ENCODE measurements around the gene APOD.

The APOD gene

DNA sequence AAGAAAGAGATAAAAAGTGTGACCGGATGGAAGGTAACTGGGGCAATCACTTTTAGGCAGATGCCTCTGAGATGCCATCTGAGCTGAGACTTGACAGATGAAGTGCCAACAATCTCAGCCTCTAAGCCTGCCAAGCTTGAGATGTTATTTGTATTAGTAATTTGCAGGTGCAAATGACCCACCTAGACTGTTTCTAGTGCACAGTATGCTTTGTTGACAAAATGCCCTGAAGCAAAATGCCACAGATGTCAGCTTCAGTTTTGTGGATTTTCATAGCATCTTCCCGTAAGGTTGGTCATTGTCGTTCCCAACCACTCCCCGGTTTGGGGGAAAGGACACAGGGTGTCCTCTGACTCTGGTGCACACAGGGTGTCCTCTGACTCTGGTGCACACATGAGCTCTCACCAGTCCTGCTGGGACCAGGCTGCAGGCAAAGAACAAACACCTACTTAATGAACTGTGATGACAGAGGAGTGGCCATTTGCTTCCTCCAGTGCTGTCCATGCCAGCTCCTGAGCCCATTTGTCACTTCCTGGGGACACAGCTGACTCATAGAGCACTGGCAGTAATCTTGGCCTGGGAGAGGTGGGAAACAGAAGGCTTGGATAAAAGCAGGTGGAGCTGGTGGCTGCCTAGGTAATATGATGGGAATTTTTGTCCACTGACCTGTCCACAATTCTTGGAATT lies 23.9 kb downstream of the APOD start:
- H3K27ac ChIP-seq = no peak overlapping the region
- H3K4me3 ChIP-seq (ENCODE audit: low read depth, low read length) = no peak overlapping the region
- no peaks in the 10 kb centered on the region for H3K9me3 ChIP-seq (ENCODE audit: severe bottlenecking)
- no peaks in the 10 kb centered on the region for H3K36me3 ChIP-seq
- no peak for DNase-seq
- TF ChIP-seq, protein P1, sequence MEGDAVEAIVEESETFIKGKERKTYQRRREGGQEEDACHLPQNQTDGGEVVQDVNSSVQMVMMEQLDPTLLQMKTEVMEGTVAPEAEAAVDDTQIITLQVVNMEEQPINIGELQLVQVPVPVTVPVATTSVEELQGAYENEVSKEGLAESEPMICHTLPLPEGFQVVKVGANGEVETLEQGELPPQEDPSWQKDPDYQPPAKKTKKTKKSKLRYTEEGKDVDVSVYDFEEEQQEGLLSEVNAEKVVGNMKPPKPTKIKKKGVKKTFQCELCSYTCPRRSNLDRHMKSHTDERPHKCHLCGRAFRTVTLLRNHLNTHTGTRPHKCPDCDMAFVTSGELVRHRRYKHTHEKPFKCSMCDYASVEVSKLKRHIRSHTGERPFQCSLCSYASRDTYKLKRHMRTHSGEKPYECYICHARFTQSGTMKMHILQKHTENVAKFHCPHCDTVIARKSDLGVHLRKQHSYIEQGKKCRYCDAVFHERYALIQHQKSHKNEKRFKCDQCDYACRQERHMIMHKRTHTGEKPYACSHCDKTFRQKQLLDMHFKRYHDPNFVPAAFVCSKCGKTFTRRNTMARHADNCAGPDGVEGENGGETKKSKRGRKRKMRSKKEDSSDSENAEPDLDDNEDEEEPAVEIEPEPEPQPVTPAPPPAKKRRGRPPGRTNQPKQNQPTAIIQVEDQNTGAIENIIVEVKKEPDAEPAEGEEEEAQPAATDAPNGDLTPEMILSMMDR (IDR thresholded peaks at IDR 0.05; ENCODE audit: low read depth, low read length) = no peak
- no peaks in the 10 kb centered on the region for H3K27me3 ChIP-seq (ENCODE audit: insufficient read depth, low read depth, severe bottlenecking)

DNA sequence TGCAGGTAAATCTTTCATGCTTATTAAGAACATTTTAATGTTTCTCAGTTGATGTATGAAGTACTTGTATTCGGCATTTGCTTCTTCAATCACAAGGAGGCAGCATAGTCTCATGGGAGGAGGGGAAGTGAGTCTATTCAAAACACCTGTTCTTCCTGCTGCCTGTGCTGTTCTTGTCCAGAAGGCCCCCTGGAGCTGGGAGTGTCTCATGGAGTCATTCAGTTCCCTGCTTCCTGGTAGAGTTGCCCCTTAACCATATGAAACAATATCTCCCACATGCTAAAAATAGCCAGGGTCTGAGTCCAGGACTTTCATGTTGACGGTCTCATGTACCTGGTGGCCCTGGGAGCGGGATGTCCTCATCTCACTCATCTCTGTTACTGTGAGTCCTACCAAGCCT lies 25.1 kb downstream of the APOD start:
- Histone ChIP-seq H3K4me3 (ENCODE audit: low read depth, low read length) (no peak overlapping the region), H3K36me3 (no peaks in the 10 kb centered on the region), H3K27ac (no peak overlapping the region), H3K27me3 (ENCODE audit: insufficient read depth, low read depth, severe bottlenecking) (no peaks in the 10 kb centered on the region), H3K9me3 (ENCODE audit: severe bottlenecking) (no peaks in the 10 kb centered on the region)
- DNase-seq = peak; percentile 30
- TF ChIP-seq, protein P1 (IDR thresholded peaks at IDR 0.05; ENCODE audit: low read depth, low read length) = peak; percentile 62

DNA sequence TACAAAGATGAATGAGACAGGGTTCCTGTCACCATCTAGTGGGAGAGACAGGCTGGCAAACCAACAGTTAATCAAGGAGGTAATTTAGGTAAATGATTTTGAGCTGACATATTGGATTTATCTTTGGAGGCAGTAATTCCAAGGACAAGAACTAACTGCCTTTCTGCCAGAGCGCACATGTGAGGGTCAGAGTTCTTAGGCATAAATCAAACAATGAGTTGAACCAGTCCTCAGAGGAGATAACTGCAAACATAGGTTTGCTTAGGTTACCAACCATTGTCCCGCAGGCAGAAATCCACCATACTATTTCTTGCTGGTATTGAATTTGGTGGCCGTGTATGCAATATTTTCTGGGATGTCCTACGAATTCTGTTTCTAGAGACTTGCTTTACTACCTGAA lies 26.4 kb downstream of the APOD start:
- TF ChIP-seq, protein P1 (IDR thresholded peaks at IDR 0.05; ENCODE audit: low read depth, low read length) = no peak
- Histone ChIP-seq H3K4me3 (ENCODE audit: low read depth, low read length) (no peak overlapping the region), H3K27me3 (ENCODE audit: insufficient read depth, low read depth, severe bottlenecking) (no peaks in the 10 kb centered on the region), H3K36me3 (no peaks in the 10 kb centered on the region), H3K27ac (no peak overlapping the region), H3K9me3 (ENCODE audit: severe bottlenecking) (no peaks in the 10 kb centered on the region)
- no peak for DNase-seq

DNA sequence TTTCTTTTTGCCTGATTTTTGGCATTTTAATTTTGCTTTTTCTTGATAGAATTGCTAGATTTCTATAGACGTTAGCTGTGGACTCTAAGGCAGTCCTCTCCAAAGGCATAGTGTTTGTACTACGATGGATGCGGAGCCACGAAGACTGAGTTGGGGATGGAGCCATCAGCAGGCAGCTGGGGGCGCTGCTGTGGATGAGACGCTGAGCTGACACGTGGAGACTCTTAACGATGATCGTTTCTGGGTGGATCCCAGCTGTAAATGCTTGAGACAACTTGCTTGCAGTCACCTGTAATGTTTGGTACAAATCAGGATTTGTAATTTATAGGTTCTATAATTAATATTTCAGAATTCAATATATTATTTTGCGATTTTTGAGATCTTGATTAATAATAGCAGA lies 27.4 kb downstream of the APOD start:
- TF ChIP-seq, protein P1 (IDR thresholded peaks at IDR 0.05; ENCODE audit: low read depth, low read length) = peak; percentile 40
- Histone ChIP-seq H3K9me3 (ENCODE audit: severe bottlenecking) (no peaks in the 10 kb centered on the region), H3K4me3 (ENCODE audit: low read depth, low read length) (no peak overlapping the region), H3K27ac (no peak overlapping the region), H3K36me3 (no peaks in the 10 kb centered on the region), H3K27me3 (ENCODE audit: insufficient read depth, low read depth, severe bottlenecking) (no peaks in the 10 kb centered on the region)
- no peak for DNase-seq

DNA sequence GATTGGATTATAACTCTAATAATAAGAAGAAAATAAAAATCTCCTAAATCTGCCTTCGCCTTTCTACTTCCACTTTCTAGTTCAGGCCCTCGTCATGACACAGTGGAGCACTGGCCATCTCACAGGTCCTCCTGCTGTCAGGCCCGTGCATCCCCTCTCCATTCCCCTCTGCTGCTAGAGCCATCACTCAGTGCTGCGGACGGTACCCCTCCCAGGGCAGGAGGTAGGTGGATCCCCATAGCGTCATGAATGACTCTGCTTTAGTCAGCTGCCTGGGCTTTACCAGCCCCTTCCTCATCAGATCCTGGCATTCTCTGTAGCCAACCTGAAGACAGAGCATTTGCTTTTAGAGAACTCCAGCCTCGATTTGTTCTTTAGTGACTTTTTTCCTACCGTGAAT lies 28.6 kb downstream of the APOD start:
- Histone ChIP-seq H3K9me3 (ENCODE audit: severe bottlenecking) (no peaks in the 10 kb centered on the region), H3K27me3 (ENCODE audit: insufficient read depth, low read depth, severe bottlenecking) (no peaks in the 10 kb centered on the region), H3K27ac (no peak overlapping the region), H3K36me3 (no peaks in the 10 kb centered on the region), H3K4me3 (ENCODE audit: low read depth, low read length) (no peak overlapping the region)
- TF ChIP-seq, protein P1 (IDR thresholded peaks at IDR 0.05; ENCODE audit: low read depth, low read length) = no peak
- DNase-seq = no peak

DNA sequence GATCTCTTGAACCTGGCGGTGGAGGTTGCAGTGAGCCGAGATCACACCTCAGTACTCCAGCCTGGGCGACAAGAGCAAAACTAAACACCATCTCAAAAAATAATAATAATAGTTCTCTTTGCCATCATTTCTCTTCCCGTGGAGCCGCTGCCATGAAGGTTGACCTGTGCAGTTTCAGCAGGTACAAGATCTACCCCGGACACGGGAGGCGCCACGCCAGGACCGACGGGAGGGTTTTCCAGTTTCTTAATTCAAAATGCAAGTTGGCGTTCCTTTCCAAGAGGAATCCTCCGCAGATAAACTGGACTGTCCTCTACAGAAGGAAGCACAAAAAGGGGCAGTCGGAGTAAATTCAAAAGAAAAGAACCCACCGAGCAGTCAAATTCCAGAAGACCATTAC lies 29.3 kb downstream of the APOD start:
- TF ChIP-seq, protein P1 (IDR thresholded peaks at IDR 0.05; ENCODE audit: low read depth, low read length) = no peak
- Histone ChIP-seq H3K27me3 (ENCODE audit: insufficient read depth, low read depth, severe bottlenecking) (no peaks in the 10 kb centered on the region), H3K36me3 (no peaks in the 10 kb centered on the region), H3K27ac (no peak overlapping the region), H3K4me3 (ENCODE audit: low read depth, low read length) (no peak overlapping the region), H3K9me3 (ENCODE audit: severe bottlenecking) (no peaks in the 10 kb centered on the region)
- DNase-seq = no peak

Data from WERI-Rb-1 (cell line).